ENCODE measurements around the gene ENTHD1. TPM values are rescaled to one million over a fixed set of nuclear protein-coding genes. Genes with fewer than 3 reads are reported as not detected.

Gene ENTHD1
- total RNA-seq, 4 donors from 2014 or later: not detected

GRCh38 chr22:39901565-39902146, 8.1 kb upstream of the ENTHD1 start:
- no peaks in the 10 kb centered on the region for H3K27me3 ChIP-seq
- peak overlapping the region in 2 of 4 donors; percentile 2 to 23 for H3K27ac ChIP-seq
- intact Hi-C loops (cut with DNase I): no loop called here
- H3K36me3 ChIP-seq: no peaks in the 10 kb centered on the region
- WGBS, 2 donors: 74 to 83% methylated on average over 8 of the region's 8 CpGs
- peak overlapping the region; percentile 2 to 46 (median 14) for H3K4me3 ChIP-seq
- no peaks in the 10 kb centered on the region for H3K4me1 ChIP-seq
- H3K9me3 ChIP-seq: no peaks in the 10 kb centered on the region
- TF ChIP-seq POLR2A (IDR thresholded peaks at IDR 0.05): no peak
- TF ChIP-seq, protein P1, sequence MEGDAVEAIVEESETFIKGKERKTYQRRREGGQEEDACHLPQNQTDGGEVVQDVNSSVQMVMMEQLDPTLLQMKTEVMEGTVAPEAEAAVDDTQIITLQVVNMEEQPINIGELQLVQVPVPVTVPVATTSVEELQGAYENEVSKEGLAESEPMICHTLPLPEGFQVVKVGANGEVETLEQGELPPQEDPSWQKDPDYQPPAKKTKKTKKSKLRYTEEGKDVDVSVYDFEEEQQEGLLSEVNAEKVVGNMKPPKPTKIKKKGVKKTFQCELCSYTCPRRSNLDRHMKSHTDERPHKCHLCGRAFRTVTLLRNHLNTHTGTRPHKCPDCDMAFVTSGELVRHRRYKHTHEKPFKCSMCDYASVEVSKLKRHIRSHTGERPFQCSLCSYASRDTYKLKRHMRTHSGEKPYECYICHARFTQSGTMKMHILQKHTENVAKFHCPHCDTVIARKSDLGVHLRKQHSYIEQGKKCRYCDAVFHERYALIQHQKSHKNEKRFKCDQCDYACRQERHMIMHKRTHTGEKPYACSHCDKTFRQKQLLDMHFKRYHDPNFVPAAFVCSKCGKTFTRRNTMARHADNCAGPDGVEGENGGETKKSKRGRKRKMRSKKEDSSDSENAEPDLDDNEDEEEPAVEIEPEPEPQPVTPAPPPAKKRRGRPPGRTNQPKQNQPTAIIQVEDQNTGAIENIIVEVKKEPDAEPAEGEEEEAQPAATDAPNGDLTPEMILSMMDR (IDR thresholded peaks at IDR 0.05): no peak
- DNase-seq: no peak

GRCh38 chr22:39900306-39901227, 7.0 kb upstream of the ENTHD1 start, which contains the start of gene GRAP2:
Gene GRAP2 (plus strand): TSS chr22:39901084. CDS start chr22:39947107, 46,023 bp downstream.
- intact Hi-C loops (cut with DNase I): no loop called here
- peak in 1 of 4 donors; percentile 60 for TF ChIP-seq POLR2A (IDR thresholded peaks at IDR 0.05)
- TF ChIP-seq, protein P1 (IDR thresholded peaks at IDR 0.05): no peak
- peak within 1 kb of the TSS; percentile 2 to 46 (median 14) for H3K4me3 ChIP-seq
- H3K27ac ChIP-seq: peak within 1 kb of the TSS in 3 of 4 donors; percentile 3 to 23 (median 14)
- H3K27me3 ChIP-seq: no peaks in the 10 kb centered on the region
- no peaks in the 10 kb centered on the region for H3K4me1 ChIP-seq
- no peaks in the 10 kb centered on the region for H3K9me3 ChIP-seq
- 56 to 82% methylated on average over 4 of the region's 4 CpGs for WGBS, 2 donors
- H3K36me3 ChIP-seq: no peaks in the 10 kb centered on the region
- no peak for DNase-seq

- Histone ChIP-seq H3K9me3 (no peaks in the 10 kb centered on the region), H3K27me3 (no peaks in the 10 kb centered on the region), H3K4me3 (no peak overlapping the region), H3K36me3 (no peaks in the 10 kb centered on the region), H3K27ac (no peak overlapping the region), H3K4me1 (no peaks in the 10 kb centered on the region)
- no peak for DNase-seq
- TF ChIP-seq POLR2A (IDR thresholded peaks at IDR 0.05): no peak
- TF ChIP-seq, protein P1 (IDR thresholded peaks at IDR 0.05): no peak
- WGBS, 2 donors: 69 to 78% methylated on average over 2 of the region's 2 CpGs
- intact Hi-C loops (cut with DNase I): no loop called here
Observed at GRCh38 chr22:39898997-39899396, 5.4 kb upstream of the ENTHD1 start.

DNA sequence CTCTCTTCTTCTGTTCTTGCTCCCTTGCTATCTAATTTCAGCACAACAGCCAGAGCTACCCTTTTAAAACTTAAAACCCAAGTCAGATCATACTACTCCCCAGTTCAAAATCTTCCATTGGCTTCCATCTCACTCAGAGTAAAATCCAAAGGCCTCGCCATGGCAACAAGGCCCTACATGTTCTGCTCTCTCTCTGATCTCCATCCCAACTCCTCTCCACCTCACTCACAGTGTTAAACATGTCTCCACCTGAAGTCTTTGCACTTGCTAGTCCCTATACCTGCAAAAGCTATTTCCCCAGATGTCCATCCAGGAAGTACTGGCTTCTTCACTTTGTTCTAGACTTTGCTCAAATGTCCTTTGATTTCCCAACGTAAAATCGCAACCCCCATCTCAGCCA, 4.3 kb upstream of the ENTHD1 start:
- Histone ChIP-seq H3K27me3 (peaks cover 0 to 4% (median 0%) of the 10 kb centered on the region in 4 donors), H3K27ac (no peak overlapping the region), H3K4me3 (no peak overlapping the region), H3K4me1 (no peaks in the 10 kb centered on the region), H3K9me3 (no peaks in the 10 kb centered on the region), H3K36me3 (no peaks in the 10 kb centered on the region)
- 40 to 61% methylated on average over 3 of the region's 3 CpGs for WGBS, 2 donors
- intact Hi-C loops (cut with DNase I): no loop called here
- no peak for DNase-seq
- no peak for TF ChIP-seq POLR2A (IDR thresholded peaks at IDR 0.05)
- TF ChIP-seq, protein P1 (IDR thresholded peaks at IDR 0.05): no peak
